Right lobe of liver (tissue), 6 donors: Measurements from ENCODE around the gene PIAS4. TPM values are rescaled to one million over a fixed set of nuclear protein-coding genes. Genes with fewer than 3 reads are reported as not detected.

ENCODE experiments used
- ATAC-seq, 4 donors: fragments of 200-7000 bp; cut with Tn5 transposase; one replicate each; pipeline ENCODE4 v1.9.1; 2020; ENCODE audit warnings: mild to moderate bottlenecking in 4 of 4, moderate library complexity in 4 of 4
- DNase-seq, 3 donors: peaks; one replicate each; pipeline ENCODE4 v3.0.0-alpha.2; 2020
- H3K27ac ChIP-seq, 3 donors: fragments of 200-600 bp; one replicate each; pipeline ENCODE4 v1.8.0; 2022
- H3K27me3 ChIP-seq, 2 donors: fragments of 200-600 bp; one replicate each; pipeline ENCODE4 v1.8.0; 2022
- H3K36me3 ChIP-seq, 4 donors: fragments of 200-600 bp; sonication (generic) in 1 of 4; one replicate each; pipeline versions ENCODE4 v1.5.1 to v1.8.0; 2017 to 2022; ENCODE audit warnings: control low read depth in 1 of 4
- H3K4me1 ChIP-seq, 4 donors: fragments of 200-600 bp; sonication (generic) in 1 of 4; one replicate each; pipeline versions ENCODE4 v1.5.1 to v1.8.0; 2017 to 2022; ENCODE audit warnings: control low read depth in 1 of 4
- H3K4me3 ChIP-seq, 3 donors: fragments of 200-600 bp; one replicate each; pipeline ENCODE4 v1.8.0; 2022
- H3K9me3 ChIP-seq, 4 donors: fragments of 200-600 bp; sonication (generic) in 1 of 4; one replicate each; pipeline versions ENCODE4 v1.5.1 to v1.8.0; 2017 to 2022; ENCODE audit warnings: control low read depth in 1 of 4
- POLR2A ChIP-seq: fragments of 450-650 bp; IDR thresholded peaks from one replicate; pipeline ENCODE4 v1.6.1; 2017; ENCODE audit warnings: antibody characterized with exemption, mild to moderate bottlenecking
- WGBS: methylation state at CpG from one replicate; pipeline ENCODE4 v1.1.6; 2018; ENCODE audit warnings: low coverage, low lambda C conversion rate; ENCODE audit not compliant: insufficient coverage; ENCODE audit errors: missing lambda C conversion rate; 5-methylcytosine and 5-hydroxymethylcytosine counted together
- intact Hi-C, 2 donors: fragments of 100-400 bp; cut with DNase I; formaldehyde crosslinking; loops; one replicate each; pipeline versions ENCODE4 v1.11.2 to v1.14.1; 2022
- total RNA-seq, 6 experiments: library from RNA; depleted of rRNA in 2 of 6; stranded (reverse); fragments of >200 nt in 2 of 6; fragmentation: NEBNext Ultra II Directional in 3 of 6; extraction: Animal tissue kit (Norgen Biotek cat#: 25700) in 3 of 6; gene quantifications; one replicate each; pipeline versions ENCODE4 v1.1.0 to v1.2.4, GENCODE V29; 2016 to 2023
- TF ChIP-seq, protein P1 (sequence below), 4 donors: fragments of 200-600 bp in 3 of 4; fragments of 450-650 bp in 1 of 4; IDR thresholded peaks; one replicate each; pipeline versions ENCODE4 v1.5.1 to v1.8.0; 2016 to 2022; ENCODE audit warnings: antibody characterized with exemption in 4 of 4, mild to moderate bottlenecking in 2 of 4
- donor health status: DM: no; HTN: yes; CAD: no.
- donor health status: DM: no; HTN: no; CAD: no.
- donor health status: DM: no; HTN: no; CAD: no.
- donor health status: DM: no; HTN: yes; CAD: no.
- donor health status: DM: no; HTN: yes; CAD: no.

The PIAS4 gene
- total RNA-seq, 6 experiments from 2014 or later: 9.9 to 20.0 (median 14.9) TPM

GRCh38 chr19:4062419-4063368 is 55.2 kb downstream of the PIAS4 start:
- Histone ChIP-seq H3K27ac (peak overlapping the region; percentile 79 to 94 (median 93)), H3K27me3 (no peaks in the 10 kb centered on the region), H3K9me3 (no peaks in the 10 kb centered on the region), H3K36me3 (no peaks in the 10 kb centered on the region), H3K4me1 (peaks cover 0 to 61% (median 35%) of the 10 kb centered on the region in 4 donors), H3K4me3 (peak overlapping the region; percentile 48 to 95 (median 90))
- ATAC-seq: no peak
- peak in 1 of 3 donors; percentile 58 for DNase-seq
- TF ChIP-seq, protein P1, sequence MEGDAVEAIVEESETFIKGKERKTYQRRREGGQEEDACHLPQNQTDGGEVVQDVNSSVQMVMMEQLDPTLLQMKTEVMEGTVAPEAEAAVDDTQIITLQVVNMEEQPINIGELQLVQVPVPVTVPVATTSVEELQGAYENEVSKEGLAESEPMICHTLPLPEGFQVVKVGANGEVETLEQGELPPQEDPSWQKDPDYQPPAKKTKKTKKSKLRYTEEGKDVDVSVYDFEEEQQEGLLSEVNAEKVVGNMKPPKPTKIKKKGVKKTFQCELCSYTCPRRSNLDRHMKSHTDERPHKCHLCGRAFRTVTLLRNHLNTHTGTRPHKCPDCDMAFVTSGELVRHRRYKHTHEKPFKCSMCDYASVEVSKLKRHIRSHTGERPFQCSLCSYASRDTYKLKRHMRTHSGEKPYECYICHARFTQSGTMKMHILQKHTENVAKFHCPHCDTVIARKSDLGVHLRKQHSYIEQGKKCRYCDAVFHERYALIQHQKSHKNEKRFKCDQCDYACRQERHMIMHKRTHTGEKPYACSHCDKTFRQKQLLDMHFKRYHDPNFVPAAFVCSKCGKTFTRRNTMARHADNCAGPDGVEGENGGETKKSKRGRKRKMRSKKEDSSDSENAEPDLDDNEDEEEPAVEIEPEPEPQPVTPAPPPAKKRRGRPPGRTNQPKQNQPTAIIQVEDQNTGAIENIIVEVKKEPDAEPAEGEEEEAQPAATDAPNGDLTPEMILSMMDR (IDR thresholded peaks at IDR 0.05): no peak
- TF ChIP-seq POLR2A: no peak
- intact Hi-C loops: loop anchor here (10.0 kb wide), 2 partner anchors 48 to 58 kb away; partner anchors contain the start of gene PIAS4 (in 1 of the 2)
- WGBS: no CpG with 5 or more reads among the region's 30 CpGs

DNA sequence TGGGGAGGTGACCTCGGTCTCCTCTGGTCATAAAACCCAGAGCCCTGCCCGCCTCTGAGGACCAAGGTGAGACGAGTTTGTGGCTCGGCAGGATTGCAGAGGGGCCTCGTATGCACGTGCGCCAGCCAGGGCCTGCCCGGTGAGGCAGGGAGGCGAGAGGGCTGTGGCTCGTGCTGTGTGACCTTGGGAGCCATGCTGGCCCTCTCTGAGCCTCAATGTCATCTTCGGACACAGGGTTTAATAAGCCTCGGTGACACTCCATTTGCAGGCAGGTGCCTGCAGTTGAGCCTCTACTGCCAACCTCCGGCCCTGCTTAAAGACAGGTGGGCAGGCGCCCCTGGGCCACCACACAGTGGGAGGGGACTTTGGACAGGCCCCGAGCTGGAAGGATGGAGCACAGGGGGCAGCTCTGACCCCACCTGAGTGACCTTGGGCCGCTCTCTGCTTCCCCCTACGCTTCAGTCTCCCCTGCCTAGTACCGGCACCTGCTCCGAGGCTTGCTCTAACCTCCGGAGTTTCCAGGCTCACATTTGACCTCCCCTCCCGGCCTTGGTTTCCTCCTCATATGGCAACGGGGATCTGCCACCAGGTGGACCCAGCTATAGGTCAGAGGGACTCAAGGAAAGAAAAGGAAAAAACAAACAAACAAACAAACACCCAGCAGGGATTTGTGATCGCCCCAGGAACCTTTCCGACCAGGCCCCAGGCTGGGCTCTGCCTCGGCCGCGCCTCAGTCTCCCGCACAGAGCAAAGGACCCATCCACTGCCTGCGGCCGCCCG is 56.0 kb downstream of the PIAS4 start:
- Histone ChIP-seq H3K4me3 (peak overlapping the region; percentile 79 to 95 (median 90)), H3K9me3 (no peaks in the 10 kb centered on the region), H3K4me1 (peaks cover 0 to 58% (median 29%) of the 10 kb centered on the region in 4 donors), H3K27me3 (no peaks in the 10 kb centered on the region), H3K36me3 (no peaks in the 10 kb centered on the region), H3K27ac (peak overlapping the region; percentile 79 to 96 (median 94))
- no peak for ATAC-seq
- WGBS: 15% methylated on average over 17 of the region's 31 CpGs
- intact Hi-C loops: loop anchor here (10.0 kb wide), 2 partner anchors 49 to 59 kb away; partner anchors contain the start of gene PIAS4 (in 1 of the 2)
- DNase-seq: peak in 1 of 3 donors; percentile 58
- TF ChIP-seq, protein P1 (IDR thresholded peaks at IDR 0.05): peak in 2 of 4 donors; percentile 17 to 24
- no peak for TF ChIP-seq POLR2A

DNA sequence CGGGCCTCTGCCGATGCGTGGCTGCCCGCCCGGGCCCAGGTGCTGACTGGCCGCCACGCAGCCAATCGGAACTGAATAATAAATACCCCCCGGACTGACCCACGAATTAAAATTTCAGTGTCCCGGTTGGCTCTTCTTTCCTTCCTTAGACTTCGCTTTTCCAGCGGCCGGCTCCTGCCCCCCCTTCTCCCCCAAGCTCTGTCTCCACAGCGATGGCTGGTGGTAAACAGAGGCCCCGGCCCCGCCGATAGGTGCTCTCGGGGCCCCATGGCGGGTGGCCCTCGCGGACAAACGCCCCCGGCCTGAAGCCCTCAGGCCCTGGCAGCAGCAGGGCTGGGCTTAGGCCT is 56.6 kb downstream of the PIAS4 start:
- DNase-seq (no peak), ATAC-seq (no peak)
- intact Hi-C loops: loop anchor here (10.0 kb wide), 2 partner anchors 49 to 59 kb away; partner anchors contain the start of gene PIAS4 (in 1 of the 2)
- TF ChIP-seq, protein P1 (IDR thresholded peaks at IDR 0.05): no peak
- Histone ChIP-seq H3K36me3 (no peaks in the 10 kb centered on the region), H3K27ac (peak overlapping the region; percentile 79 to 96 (median 94)), H3K27me3 (no peaks in the 10 kb centered on the region), H3K4me1 (peaks cover 0 to 52% (median 26%) of the 10 kb centered on the region in 4 donors), H3K9me3 (no peaks in the 10 kb centered on the region), H3K4me3 (peak overlapping the region; percentile 79 to 95 (median 90))
- WGBS: 0% methylated on average over 7 of the region's 24 CpGs

GRCh38 chr19:4064496-4065260 is 57.1 kb downstream of the PIAS4 start:
- Histone ChIP-seq H3K4me1 (peaks cover 0 to 47% (median 23%) of the 10 kb centered on the region in 4 donors), H3K36me3 (no peaks in the 10 kb centered on the region), H3K27me3 (no peaks in the 10 kb centered on the region), H3K9me3 (no peaks in the 10 kb centered on the region), H3K4me3 (peak overlapping the region; percentile 79 to 95 (median 90)), H3K27ac (peak overlapping the region; percentile 79 to 96 (median 94))
- intact Hi-C loops: loop anchor here (10.0 kb wide), 2 partner anchors 50 to 60 kb away; partner anchors contain the start of gene PIAS4 (in 1 of the 2)
- ATAC-seq: no peak
- TF ChIP-seq, protein P1 (IDR thresholded peaks at IDR 0.05): no peak
- no peak for TF ChIP-seq POLR2A
- peak; percentile 68 to 77 (median 75) for DNase-seq
- 0% methylated on average over 5 of the region's 57 CpGs for WGBS
